CD4-positive, alpha-beta T cell (primary cell): ENCODE data around the gene SFSWAP. TPM values are rescaled to one million over a fixed set of nuclear protein-coding genes. Genes with fewer than 3 reads are reported as not detected.

ENCODE experiments used
- ATAC-seq: fragments of 200-7000 bp; cut with Tn5 transposase; one replicate; pipeline ENCODE4 v1.10.0; 2022; ENCODE audit warnings: mild to moderate bottlenecking; ENCODE audit not compliant: poor library complexity
- CTCF ChIA-PET: fragments of 350-600 bp; sonication (Branson Sonifier 250); formaldehyde crosslinking; loops from one replicate; lab custom pipeline; 2021; ENCODE audit warnings: antibody characterized with exemption, inconsistent platforms; lab: Charles Lee
- POLR2A ChIA-PET: fragments of 350-600 bp; sonication (Branson Sonifier 250); formaldehyde crosslinking; loops from one replicate; lab custom pipeline; 2021; ENCODE audit warnings: antibody characterized with exemption, inconsistent platforms; lab: Charles Lee
- DNase-seq, 14 experiments: peaks; one replicate each; pipeline ENCODE4 v3.0.0-alpha.2; 2013 to 2020; ENCODE audit warnings: mixed read lengths in 2 of 14
- H3K27ac ChIP-seq, 2 donors: one replicate each; pipeline versions ENCODE4 v1.5.1 to v1.7.0; 2013; ENCODE audit warnings: low read length in 2 of 2, low read depth in 1 of 2, mild to moderate bottlenecking in 1 of 2
- H3K27me3 ChIP-seq, 2 experiments: 1 replicate in 1 of 2; 2 replicates in 1 of 2; pipeline versions ENCODE4 v1.6.1 to v1.7.0; 2013; ENCODE audit warnings: low read length in 2 of 2, control low read depth in 1 of 2, mild to moderate bottlenecking in 1 of 2, moderate library complexity in 1 of 2; ENCODE audit not compliant: insufficient read depth in 2 of 2, control insufficient read depth in 1 of 2
- H3K36me3 ChIP-seq: one replicate; pipeline ENCODE4 v1.6.1; 2013; ENCODE audit warnings: low read length, control low read depth; ENCODE audit not compliant: insufficient read depth
- H3K4me1 ChIP-seq: one replicate; pipeline ENCODE4 v1.6.1; 2013; ENCODE audit warnings: low read length, control low read depth; ENCODE audit not compliant: insufficient read depth
- H3K4me3 ChIP-seq: one replicate; pipeline ENCODE4 v1.5.1; 2013; ENCODE audit warnings: mild to moderate bottlenecking, low read length, moderate library complexity
- H3K9me3 ChIP-seq, 2 experiments: 1 replicate in 1 of 2; 2 replicates in 1 of 2; pipeline versions ENCODE4 v1.6.1 to v1.7.0; 2013; ENCODE audit warnings: low read length in 2 of 2, mild to moderate bottlenecking in 2 of 2, control low read depth in 1 of 2, moderate library complexity in 1 of 2; ENCODE audit not compliant: control insufficient read depth in 1 of 2, insufficient read depth in 1 of 2
- H3K27ac Mint-ChIP-seq: one replicate; pipeline ENCODE4 v1.8.0; 2020; ENCODE audit warnings: mixed read lengths
- H3K27me3 Mint-ChIP-seq: one replicate; pipeline ENCODE4 v1.8.0; 2021; ENCODE audit warnings: mixed read lengths
- H3K36me3 Mint-ChIP-seq: one replicate; pipeline ENCODE4 v1.8.0; 2021; ENCODE audit warnings: low read depth, mixed read lengths
- H3K4me1 Mint-ChIP-seq: one replicate; pipeline ENCODE4 v1.8.0; 2021; ENCODE audit warnings: low read depth, mixed read lengths
- H3K4me3 Mint-ChIP-seq: one replicate; pipeline ENCODE4 v1.8.0; 2020; ENCODE audit warnings: mild to moderate bottlenecking, mixed read lengths
- H3K9me3 Mint-ChIP-seq: one replicate; pipeline ENCODE4 v1.8.0; 2020; ENCODE audit warnings: mixed read lengths
- CTCF ChIP-seq: fragments of 200-600 bp; IDR thresholded peaks from one replicate; pipeline ENCODE4 v1.8.0; 2022; ENCODE audit warnings: antibody characterized with exemption, mild to moderate bottlenecking
- intact Hi-C, 2 experiments: fragments of 100-400 bp; cut with DNase I in 1 of 2; cut with micrococcal nuclease in 1 of 2; formaldehyde crosslinking; loops; one replicate each; pipeline versions ENCODE4 v1.15.1 to v1.9.0; 2023 to 2025; cut with DNase I, micrococcal nuclease
- total RNA-seq, 174 experiments: library from RNA in 2 of 174; stranded (reverse) in 2 of 174; gene quantifications; one replicate each; pipeline ENCODE4 v1.2.3 and lab custom pipeline; 2021 to 2026

The SFSWAP gene
- total RNA-seq, 2 experiments from 2014 or later, result 88.7 to 98.4 TPM

- no peak for DNase-seq
- CTCF ChIA-PET, result no interaction called here
- Mint-ChIP-seq H3K4me1 (no peaks in the 10 kb centered on the region), H3K27ac (no peak overlapping the region), H3K4me3 (no peak overlapping the region), H3K36me3 (no peaks in the 10 kb centered on the region), H3K27me3 (peaks cover 8% of the 10 kb centered on the region), H3K9me3 (no peaks in the 10 kb centered on the region)
- H3K4me3 ChIP-seq, result no peak overlapping the region
- intact Hi-C loops, result no loop called here
- no peaks in the 10 kb centered on the region for H3K4me1 ChIP-seq
- ATAC-seq, result no peak
- H3K27me3 ChIP-seq, result peaks cover 0 to 2% of the 10 kb centered on the region in 2 experiments
- POLR2A ChIA-PET, result no interaction called here
- no peak overlapping the region for H3K27ac ChIP-seq
- peaks cover 0 to 11% of the 10 kb centered on the region in 2 experiments for H3K9me3 ChIP-seq
- no peak for TF ChIP-seq CTCF
- no peaks in the 10 kb centered on the region for H3K36me3 ChIP-seq
Observed at GRCh38 chr12:131688131-131688844, 22.6 kb upstream of the SFSWAP start.

DNA sequence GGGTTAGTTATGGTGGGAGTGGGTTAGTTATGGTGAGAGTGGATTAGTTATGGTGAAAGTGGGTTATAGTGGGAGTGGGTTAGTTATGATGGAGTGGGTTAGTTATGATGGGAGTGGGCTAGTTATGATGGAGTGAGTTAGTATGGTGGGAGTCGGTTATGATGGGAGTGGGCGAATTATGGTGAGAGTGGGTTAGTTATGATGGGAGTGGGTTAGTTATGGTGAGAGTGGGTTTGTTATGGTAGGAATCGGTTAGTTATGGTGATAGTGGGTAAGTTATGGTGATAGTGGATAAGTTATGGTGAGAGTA, 22.1 kb upstream of the SFSWAP start:
- ChIA-PET CTCF (no interaction called here), POLR2A (no interaction called here)
- H3K27me3 ChIP-seq, result peaks cover 0 to 2% of the 10 kb centered on the region in 2 experiments
- Mint-ChIP-seq H3K27me3 (peaks cover 8% of the 10 kb centered on the region), H3K27ac (no peak overlapping the region), H3K4me1 (no peaks in the 10 kb centered on the region), H3K4me3 (no peak overlapping the region), H3K36me3 (no peaks in the 10 kb centered on the region), H3K9me3 (no peaks in the 10 kb centered on the region)
- intact Hi-C loops, result no loop called here
- ATAC-seq, result no peak
- DNase-seq, result no peak
- H3K4me3 ChIP-seq, result no peak overlapping the region
- H3K4me1 ChIP-seq, result no peaks in the 10 kb centered on the region
- TF ChIP-seq CTCF, result no peak
- no peak overlapping the region for H3K27ac ChIP-seq
- peaks cover 0 to 6% of the 10 kb centered on the region in 2 experiments for H3K9me3 ChIP-seq
- H3K36me3 ChIP-seq, result no peaks in the 10 kb centered on the region

GRCh38 chr12:131690320-131690719, 20.6 kb upstream of the SFSWAP start:
- no peak overlapping the region for H3K4me3 ChIP-seq
- Mint-ChIP-seq H3K9me3 (no peaks in the 10 kb centered on the region), H3K4me1 (no peaks in the 10 kb centered on the region), H3K27me3 (peaks cover 11% of the 10 kb centered on the region), H3K4me3 (no peak overlapping the region), H3K27ac (no peak overlapping the region), H3K36me3 (no peaks in the 10 kb centered on the region)
- peaks cover 0 to 2% of the 10 kb centered on the region in 2 experiments for H3K27me3 ChIP-seq
- no peaks in the 10 kb centered on the region for H3K4me1 ChIP-seq
- DNase-seq (peak in 1 of 14 experiments; percentile 6), ATAC-seq (no peak)
- intact Hi-C loops, result no loop called here
- no peaks in the 10 kb centered on the region for H3K36me3 ChIP-seq
- ChIA-PET POLR2A (no interaction called here), CTCF (no interaction called here)
- no peak for TF ChIP-seq CTCF
- H3K9me3 ChIP-seq, result no peaks in the 10 kb centered on the region
- no peak overlapping the region for H3K27ac ChIP-seq
